ENCODE data around the gene OR6C70. TPM values are rescaled to one million over a fixed set of nuclear protein-coding genes. Genes with fewer than 3 reads are reported as not detected.

Gene OR6C70
- not detected for total RNA-seq

- WGBS = 83% methylated on average over 3 of the region's 3 CpGs
- Histone ChIP-seq H3K4me1 (replicated peaks) (no peaks in the 10 kb centered on the region), H3K9me3 (no peaks in the 10 kb centered on the region), H3K27ac (no peak within 1 kb of the TSS), H3K27me3 (replicated peaks; ENCODE audit: insufficient read depth) (no peaks in the 10 kb centered on the region), H3K36me3 (no peaks in the 10 kb centered on the region), H3K4me3 (no peak within 1 kb of the TSS)
- intact Hi-C loops (cut with DNase I) = no loop called here
- TF ChIP-seq POLR2A (IDR thresholded peaks at IDR 0.05) (no peak), CTCF (IDR thresholded peaks at IDR 0.05) (no peak), POLR2AphosphoS5 (IDR thresholded peaks at IDR 0.05) (no peak)
- no peak for DNase-seq (ENCODE audit: low spot score)
Measured at GRCh38 chr12:55470088-55470829, at the start of gene OR6C70. Gene OR6C70, minus strand, starts transcription at chr12:55470138. Its CDS starts 0 bp downstream, at chr12:55470138.

- H3K27me3 ChIP-seq (replicated peaks; ENCODE audit: insufficient read depth) = no peaks in the 10 kb centered on the region
- TF ChIP-seq POLR2AphosphoS5 (IDR thresholded peaks at IDR 0.05) = no peak
- no peak overlapping the region for H3K4me3 ChIP-seq
- no peaks in the 10 kb centered on the region for H3K36me3 ChIP-seq
- H3K4me1 ChIP-seq (replicated peaks) = no peaks in the 10 kb centered on the region
- no peaks in the 10 kb centered on the region for H3K9me3 ChIP-seq
- intact Hi-C loops (cut with DNase I) = no loop called here
- no peak overlapping the region for H3K27ac ChIP-seq
- DNase-seq (ENCODE audit: low spot score) = no peak
Measured at GRCh38 chr12:55516391-55516790, 46.5 kb upstream of the OR6C70 start.

- DNase-seq (ENCODE audit: low spot score) = no peak
- no peaks in the 10 kb centered on the region for H3K9me3 ChIP-seq
- no peak overlapping the region for H3K27ac ChIP-seq
- no peak overlapping the region for H3K4me3 ChIP-seq
- intact Hi-C loops (cut with DNase I) = no loop called here
- TF ChIP-seq POLR2A (IDR thresholded peaks at IDR 0.05) (no peak), CTCF (IDR thresholded peaks at IDR 0.05) (no peak), POLR2AphosphoS5 (IDR thresholded peaks at IDR 0.05) (no peak)
- no peaks in the 10 kb centered on the region for H3K36me3 ChIP-seq
- no peaks in the 10 kb centered on the region for H3K4me1 ChIP-seq (replicated peaks)
- H3K27me3 ChIP-seq (replicated peaks; ENCODE audit: insufficient read depth) = no peaks in the 10 kb centered on the region
- WGBS = 81% methylated on average over 1 of the region's 1 CpG
Measured at GRCh38 chr12:55515696-55516095, 45.8 kb upstream of the OR6C70 start.

- Histone ChIP-seq H3K4me1 (replicated peaks) (no peaks in the 10 kb centered on the region), H3K4me3 (no peak overlapping the region), H3K9me3 (no peaks in the 10 kb centered on the region), H3K27ac (no peak overlapping the region), H3K27me3 (replicated peaks; ENCODE audit: insufficient read depth) (no peaks in the 10 kb centered on the region), H3K36me3 (no peaks in the 10 kb centered on the region)
- intact Hi-C loops (cut with DNase I) = no loop called here
- TF ChIP-seq POLR2A (IDR thresholded peaks at IDR 0.05) (no peak), POLR2AphosphoS5 (IDR thresholded peaks at IDR 0.05) (no peak), CTCF (IDR thresholded peaks at IDR 0.05) (no peak)
- 25% methylated on average over 2 of the region's 2 CpGs for WGBS
- no peak for DNase-seq (ENCODE audit: low spot score)
Measured at GRCh38 chr12:55501601-55502000, 31.7 kb upstream of the OR6C70 start.

- Histone ChIP-seq H3K27ac (no peak overlapping the region), H3K9me3 (no peaks in the 10 kb centered on the region), H3K4me3 (no peak overlapping the region), H3K27me3 (replicated peaks; ENCODE audit: insufficient read depth) (no peaks in the 10 kb centered on the region), H3K36me3 (no peaks in the 10 kb centered on the region), H3K4me1 (replicated peaks) (no peaks in the 10 kb centered on the region)
- no peak for DNase-seq (ENCODE audit: low spot score)
- 20% methylated on average over 2 of the region's 2 CpGs for WGBS
- TF ChIP-seq POLR2AphosphoS5 (IDR thresholded peaks at IDR 0.05) (no peak), CTCF (IDR thresholded peaks at IDR 0.05) (no peak), POLR2A (IDR thresholded peaks at IDR 0.05) (no peak)
- intact Hi-C loops (cut with DNase I) = no loop called here
Measured at GRCh38 chr12:55499810-55500252, 29.9 kb upstream of the OR6C70 start.

All from prostate gland (tissue), 2 donors.